NCI-H82 (cell line): ENCODE data around the gene TNFRSF8.
A peak's percentile ranks its signal among the peaks of the same experiment; 100 is the strongest.
"Not testable (repeated sequence)": the region's sequence is repeated elsewhere in the genome, so short reads cannot be mapped to it uniquely, and the experiment has no call there.

Experiments
- DNase-seq: peaks from one replicate; lab custom pipeline; 2025; lab: John Stamatoyannopoulos, UW

The TNFRSF8 gene

DNA sequence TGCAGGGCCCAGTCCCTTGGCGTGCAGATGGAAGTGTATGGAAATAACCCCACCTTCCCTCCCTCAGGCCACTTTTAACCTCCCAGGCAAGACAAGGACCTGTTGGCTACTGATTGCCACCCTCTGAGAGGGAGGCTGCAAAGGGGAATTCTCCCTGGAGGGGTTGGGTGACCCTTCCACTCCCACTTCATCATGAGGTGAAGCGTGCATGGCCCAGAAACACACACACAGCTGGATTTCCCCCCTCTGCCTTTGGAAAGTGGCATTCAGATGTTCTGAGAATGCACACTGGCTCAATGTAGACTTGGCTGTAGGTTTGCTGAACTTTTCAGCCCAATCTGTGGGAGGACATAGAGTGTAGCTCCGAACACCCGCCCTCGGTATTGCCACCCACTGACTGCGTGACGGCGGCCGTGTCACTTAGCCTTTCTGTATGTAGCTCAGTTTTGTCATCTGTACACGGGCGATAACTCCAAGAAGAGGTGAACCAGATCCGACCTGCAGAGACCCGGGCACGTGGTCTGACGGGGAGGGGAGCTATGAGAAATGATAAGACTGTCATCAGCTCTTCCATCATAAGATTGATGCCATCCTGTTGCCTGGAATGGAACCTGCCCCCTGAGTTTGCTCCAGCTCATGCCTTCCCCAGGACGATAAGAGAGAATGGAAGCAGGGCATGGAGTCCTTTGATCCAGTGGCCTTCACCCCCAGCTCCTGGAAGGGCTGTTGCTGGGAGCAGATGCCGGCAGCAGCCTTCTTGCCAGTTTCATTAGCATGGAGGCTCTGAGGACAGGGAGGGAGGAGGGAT is 24.5 kb upstream of the TNFRSF8 start:
- no peak for DNase-seq

DNA sequence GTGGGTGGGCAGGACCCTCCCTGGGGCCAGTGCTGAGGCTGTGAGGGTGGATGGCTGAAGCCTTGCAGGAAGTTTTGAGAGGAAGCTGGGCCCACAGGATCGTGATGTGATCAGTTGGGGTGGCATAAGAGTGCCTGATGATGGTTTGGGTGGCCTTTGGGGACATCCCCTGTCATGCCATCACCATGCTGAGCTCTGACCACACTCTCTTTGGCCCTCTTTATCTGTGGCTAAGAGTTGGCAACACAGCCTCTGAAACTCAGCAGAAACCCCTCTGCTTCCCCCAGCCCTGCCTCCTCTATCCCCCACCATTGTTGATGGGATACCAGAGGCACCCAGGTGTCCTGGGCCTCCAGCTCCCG is 24.0 kb upstream of the TNFRSF8 start:
- DNase-seq: no peak

DNA sequence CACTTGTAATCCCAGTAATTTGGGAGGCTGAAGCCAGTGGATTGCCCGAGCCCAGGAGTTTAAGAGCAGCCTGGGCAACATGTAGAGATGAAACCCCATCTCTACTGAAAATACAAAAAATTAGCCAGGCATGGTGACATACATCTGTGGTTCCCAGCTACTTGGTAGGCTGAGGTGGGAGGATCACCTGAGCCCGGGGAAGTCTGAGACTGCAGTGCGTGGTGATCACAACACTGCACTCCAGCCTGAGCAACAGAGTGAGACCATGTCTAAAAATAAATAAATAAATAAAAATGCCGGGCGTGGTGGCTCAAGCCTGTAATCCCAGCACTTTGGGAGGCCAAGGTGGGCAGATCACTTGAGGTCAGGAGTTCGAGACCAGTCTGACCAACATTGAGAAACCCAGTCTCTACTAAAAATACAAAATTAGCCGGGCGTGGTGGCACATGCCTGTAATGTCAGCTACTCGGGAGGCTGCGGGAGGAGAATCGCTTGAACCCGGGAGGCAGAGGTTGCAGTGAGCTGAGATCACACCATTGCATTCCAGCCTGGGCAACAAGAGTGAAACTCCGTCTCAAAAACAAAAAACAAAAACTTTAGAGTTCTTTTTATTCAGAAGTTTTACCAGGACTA is 23.2 kb upstream of the TNFRSF8 start:
- DNase-seq: not testable (repeated sequence)

DNA sequence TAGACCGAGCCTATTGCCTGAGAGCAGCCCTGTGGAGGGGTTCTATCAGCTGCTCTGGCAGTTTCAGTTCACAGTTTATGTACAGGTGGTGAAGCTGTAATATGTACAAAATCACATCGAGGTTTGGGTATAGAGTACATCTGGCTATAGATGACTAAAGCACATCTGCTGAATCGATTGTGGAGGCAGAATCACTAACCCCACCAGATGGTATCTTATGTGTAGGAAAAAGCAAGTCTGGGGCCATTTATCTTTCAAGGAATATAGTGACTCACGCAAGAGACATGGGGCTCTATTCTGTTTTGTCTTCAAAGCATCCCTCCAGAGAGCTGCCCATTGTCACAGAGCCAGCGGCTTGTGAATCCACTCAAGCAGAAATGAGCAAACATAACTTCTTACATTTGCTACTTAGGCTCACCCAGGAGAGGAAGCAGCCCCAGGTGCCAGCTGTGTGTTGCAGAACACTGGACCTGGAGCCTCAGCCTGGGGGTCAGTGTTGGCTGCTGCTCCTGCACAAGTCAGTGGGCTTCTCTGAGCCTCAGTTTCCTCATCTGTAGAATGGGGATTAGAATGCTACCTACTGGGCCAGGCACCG is 22.5 kb upstream of the TNFRSF8 start:
- DNase-seq: peak; percentile 24

DNA sequence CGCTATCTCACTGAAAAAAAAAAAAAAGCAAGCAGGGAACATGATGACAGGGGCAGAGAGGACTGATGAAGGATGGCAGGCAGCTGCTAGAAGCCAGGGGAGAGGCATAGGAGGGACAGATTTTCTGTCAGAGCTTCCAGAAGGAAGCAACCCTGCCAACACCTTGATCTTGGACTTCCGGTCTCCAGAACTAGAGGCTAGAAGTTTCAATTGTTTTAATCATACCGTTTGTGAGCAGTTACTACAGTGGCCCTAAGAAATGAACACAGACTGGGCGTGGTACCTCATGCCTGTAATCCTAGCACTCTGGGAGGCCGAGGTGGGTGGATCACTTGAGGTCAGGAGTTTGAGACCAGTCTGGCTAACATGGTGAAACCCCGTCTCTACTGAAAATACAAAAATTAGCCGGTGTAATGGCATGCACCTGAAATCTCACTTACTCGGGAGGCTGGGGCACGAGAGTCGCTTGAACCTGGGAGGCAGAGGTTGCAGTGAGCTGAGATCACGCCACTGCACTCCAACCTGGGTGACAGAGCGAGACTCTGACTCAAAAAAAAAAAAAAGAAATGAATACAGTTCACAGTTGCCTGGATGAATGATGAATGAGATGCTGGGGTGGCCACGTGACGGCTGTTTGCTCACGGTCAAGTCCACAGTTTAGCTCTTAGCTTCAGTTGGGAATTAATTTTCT is 18.8 kb upstream of the TNFRSF8 start:
- not testable (repeated sequence) for DNase-seq

DNA sequence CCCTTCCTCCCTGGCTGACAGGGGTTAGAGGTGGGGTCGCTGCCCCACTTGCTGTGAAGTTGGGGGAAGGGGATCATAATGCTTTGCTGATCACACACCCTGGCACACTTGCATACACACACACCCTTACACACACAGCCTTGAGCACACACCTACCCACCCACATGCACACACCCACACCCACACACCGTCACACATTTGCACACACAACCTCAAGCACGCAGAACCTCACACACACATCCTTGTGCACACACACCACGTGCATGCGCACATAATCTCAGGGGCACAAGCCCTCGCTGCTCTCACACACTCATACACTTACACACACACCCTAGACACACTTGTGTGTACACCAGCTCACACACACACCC is 16.4 kb upstream of the TNFRSF8 start:
- no peak for DNase-seq

DNA sequence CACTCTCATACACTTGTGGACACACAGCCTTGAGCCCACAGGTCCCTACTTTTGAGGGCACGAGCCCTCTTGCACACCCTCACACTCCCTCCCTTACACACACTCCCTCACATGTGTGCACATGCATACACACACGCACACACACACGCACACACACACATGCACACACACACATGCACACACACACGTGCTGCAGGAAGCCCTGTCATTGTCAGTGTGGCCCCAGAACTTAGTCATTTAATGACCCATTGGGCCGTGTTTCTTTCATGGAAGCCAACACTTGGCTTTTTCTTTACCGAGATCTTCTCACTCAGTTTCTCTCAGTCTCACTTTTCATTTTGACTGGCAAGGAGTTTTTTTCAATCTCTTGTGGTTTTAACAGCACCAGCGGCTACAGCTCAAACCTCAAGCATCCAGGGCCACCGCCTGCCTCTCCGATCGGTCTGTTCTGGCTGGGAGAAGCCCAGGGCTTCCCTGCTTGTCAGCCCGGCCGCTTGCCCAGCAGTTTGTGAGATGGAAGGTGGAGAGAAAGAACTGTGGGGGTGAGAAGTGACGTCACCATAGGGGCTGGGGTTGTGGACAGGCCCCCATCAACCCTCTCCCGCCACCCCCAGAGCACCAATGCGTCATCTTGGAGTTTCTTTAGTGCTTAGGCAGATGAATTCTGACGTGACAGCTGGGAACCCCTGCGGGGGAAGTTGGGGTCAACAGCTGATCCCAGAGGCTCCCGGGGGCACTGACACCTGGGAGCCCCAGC is 15.8 kb upstream of the TNFRSF8 start:
- DNase-seq: no peak

DNA sequence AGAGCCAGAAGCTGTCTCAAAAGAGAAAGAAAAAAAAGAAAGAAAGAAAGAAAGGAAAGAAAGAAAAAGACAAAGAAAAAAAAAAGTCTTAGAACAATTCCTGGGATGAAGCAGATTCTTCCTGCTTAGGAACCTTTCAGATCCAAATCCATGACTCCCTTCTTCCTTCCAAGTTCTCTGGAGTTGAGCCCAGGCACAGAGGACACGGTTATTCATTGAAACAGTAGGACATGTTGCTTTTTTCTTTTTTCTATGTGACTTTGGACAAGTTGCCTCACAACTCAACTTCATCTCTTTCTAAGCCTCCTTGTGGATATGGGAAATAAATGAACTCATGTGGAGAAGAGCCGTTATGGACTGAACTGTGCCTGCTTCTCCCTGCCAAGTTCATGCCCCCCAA is 14.7 kb upstream of the TNFRSF8 start:
- no peak for DNase-seq

DNA sequence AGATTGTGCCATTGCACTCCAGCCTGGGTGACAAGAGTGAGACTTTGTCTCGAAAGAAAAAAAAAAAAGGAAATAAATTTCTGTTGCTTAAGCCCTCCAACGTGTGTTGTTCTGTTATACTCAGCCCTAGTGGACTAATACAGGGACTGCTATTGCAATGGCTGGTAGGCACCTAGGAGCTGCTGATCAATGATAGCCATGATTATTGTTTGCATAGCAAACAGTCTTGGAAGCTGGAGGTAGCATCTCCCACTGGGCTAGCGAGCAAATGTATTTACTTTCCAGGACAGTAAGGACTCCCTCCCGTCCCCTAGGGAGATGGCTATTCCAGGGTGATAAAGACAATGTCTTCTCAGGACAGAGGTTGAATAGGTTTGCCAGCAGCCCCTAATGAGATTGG is 13.5 kb upstream of the TNFRSF8 start:
- peak; percentile 38 for DNase-seq

DNA sequence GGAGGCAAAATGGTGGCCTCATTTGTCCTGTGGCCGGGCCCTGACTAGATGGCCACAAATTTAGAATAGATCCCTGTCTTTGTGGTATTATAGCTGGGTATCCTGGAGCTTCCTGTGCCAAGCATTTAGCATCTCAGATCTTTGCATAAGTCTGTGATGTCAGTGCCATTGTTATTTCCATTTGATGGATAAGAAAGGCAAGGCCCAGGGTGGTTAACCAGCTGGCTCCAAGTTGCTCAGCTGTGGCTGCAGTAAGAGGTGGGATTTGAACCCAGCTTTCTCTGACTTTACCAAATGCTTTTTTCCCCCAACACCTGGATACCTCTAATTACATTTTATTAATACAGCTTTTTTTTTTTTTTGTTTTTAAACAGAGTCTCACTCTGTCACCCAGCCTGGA is 11.7 kb upstream of the TNFRSF8 start:
- no peak for DNase-seq

DNA sequence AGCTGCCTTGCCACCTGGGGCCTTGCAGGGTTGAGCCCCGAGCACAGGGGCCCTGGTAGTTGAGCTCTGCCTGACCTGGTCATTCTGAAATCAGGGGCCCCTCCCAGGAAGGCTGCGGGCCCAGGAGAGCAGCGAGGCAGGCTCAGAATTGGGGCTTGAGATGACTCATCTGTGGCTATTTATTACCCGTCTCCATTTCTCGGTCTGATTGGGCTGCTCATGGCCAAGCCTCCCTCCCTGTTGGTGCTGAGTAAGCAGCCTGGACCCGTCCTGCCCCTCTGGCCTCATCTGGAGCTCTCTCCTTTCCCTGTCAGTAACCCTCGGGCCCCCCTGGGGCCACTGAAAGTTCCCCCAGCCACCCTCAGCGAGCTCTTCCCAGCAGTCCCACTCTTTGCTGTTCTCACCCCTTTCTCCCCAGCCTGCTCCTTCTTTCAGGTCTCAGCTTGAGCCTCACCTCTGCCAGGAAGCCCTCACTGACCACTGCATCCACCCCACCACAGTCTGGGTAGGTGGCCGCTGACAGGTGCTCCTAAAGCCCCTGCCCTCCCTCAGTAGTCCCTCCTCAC is 11.0 kb upstream of the TNFRSF8 start:
- DNase-seq: no peak

DNA sequence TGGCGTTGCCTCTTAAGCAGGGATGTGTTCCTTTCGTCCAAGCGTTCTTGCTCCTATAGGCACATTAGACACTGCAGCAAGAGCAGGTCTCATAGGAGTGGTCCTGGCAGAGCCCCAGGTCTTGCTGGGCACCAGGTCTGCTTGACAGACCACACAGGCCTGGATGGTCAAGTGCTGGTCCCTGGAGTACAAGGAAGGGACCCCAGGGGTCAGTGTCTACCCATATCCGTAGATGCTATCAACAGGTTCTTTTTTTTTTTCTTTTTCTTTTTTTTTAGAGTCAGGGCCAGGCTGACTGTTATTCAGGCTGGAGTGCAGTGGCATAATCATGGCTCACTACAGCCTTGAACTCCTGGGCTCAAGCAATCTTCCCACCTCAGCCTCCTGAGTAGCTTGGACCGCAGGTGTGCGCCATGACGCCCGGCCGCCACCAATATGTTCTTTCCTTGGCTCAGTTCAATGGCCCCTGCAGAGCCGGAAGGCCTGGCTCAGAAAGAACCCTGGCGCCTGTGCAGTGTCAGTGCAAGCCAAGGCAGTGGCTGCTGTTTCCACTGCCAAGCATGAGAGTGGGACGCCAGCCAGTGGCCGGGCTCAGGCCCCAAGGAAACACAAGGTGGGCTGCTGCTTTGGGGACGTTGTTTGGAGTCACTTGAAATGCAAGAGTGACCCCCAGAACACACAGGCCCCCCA is 10.0 kb upstream of the TNFRSF8 start:
- no peak for DNase-seq

DNA sequence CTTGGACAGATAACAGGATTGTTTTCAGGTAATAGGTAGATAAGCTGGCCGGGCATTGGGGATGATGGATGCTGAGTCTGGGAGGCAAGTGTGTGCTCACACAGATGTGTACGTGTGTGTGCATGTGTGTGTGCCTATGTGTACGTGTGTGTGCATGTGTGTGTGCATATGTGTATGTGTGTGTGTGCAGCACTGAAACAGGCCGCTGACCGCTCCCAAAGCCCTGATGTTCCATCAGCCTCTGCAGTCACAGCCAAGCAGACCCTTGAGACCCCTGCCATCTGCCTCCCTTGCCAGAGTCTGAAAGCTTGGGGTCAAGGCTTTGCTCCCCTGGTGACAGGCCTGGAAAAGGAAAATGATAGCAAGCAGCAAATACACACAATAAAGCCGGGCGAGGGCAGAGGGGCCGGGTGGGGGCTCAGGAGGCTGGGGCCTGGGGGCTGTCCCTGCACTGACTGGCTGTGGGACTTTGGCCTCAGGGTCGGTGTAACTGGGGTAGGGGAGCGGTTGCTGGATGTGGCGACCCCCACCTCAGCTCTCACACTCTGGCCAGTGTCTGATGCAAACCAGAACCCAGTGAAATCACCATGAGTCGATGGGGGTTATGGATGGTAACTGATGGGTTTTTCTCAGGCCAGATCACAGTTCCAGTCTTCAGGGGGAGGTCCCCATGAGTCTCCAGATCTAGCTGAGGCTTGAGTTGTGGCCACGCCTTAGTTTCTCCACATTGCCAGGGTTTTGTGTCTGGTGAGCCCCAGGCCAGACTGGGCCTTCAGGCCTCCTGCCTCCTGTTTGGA is 9.2 kb upstream of the TNFRSF8 start:
- no peak for DNase-seq

DNA sequence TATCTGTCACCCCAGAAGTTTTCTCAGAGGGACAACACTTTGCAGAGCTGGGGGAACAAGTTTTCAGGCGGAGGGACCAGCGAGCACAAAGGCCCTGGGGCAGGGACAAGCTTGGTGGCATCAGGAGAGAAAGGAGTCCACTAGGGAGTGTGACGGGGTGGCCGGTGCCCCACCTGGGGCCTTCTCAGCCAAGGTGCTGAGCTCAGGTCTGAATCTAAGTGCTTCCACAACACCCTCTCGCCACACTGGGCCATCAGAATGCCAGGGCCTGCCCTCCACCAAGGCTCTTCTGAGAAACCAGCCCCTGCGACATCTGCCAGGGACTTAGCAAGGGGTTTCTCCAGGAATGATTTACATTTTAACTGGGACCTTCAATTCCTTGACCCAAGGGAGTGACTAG is 7.8 kb upstream of the TNFRSF8 start:
- DNase-seq: no peak

DNA sequence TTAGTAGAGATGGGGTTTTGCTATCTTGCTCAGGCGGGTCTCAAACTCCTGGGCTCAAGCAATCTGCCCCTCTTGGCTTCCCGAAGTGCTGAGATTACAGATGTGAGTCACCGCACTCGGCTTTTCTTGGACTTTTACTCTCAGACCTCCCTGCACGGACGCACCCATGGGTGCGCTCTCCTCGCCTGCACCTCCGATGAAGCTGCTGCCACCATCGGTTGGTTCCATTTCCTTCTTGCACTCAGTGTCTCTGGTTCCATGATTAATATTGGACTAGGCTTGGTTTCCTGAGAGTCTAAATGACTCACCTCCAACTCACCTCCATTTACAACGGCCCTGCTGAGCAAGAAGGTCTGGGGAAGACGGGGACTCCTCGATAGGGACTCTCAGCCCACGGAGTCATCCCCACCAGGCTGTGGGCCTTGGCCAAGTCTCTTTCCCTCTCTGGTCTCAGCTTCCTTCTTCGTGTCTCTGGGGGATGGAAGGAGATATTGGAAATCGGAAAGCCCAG is 6.7 kb upstream of the TNFRSF8 start:
- no peak for DNase-seq

DNA sequence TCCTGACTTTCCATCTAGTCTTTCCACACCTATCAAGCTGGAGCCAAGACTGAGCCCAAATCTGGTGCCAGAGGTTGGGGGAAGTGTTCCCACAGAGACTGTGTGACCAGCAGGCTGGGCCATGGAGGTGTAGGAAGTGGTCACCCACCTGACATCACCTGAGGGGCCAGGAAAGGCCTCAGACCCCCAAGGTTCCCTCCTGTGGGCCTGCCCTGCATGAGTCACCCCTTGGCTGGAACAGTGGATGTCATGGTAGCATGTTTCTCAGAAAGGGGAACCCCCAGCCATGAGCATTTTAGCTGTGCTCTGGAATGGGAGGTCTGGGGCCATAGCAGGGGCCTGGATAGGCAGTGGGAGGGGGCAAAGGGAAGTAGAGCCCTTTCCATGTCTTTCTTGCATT is 5.7 kb upstream of the TNFRSF8 start:
- DNase-seq: no peak

DNA sequence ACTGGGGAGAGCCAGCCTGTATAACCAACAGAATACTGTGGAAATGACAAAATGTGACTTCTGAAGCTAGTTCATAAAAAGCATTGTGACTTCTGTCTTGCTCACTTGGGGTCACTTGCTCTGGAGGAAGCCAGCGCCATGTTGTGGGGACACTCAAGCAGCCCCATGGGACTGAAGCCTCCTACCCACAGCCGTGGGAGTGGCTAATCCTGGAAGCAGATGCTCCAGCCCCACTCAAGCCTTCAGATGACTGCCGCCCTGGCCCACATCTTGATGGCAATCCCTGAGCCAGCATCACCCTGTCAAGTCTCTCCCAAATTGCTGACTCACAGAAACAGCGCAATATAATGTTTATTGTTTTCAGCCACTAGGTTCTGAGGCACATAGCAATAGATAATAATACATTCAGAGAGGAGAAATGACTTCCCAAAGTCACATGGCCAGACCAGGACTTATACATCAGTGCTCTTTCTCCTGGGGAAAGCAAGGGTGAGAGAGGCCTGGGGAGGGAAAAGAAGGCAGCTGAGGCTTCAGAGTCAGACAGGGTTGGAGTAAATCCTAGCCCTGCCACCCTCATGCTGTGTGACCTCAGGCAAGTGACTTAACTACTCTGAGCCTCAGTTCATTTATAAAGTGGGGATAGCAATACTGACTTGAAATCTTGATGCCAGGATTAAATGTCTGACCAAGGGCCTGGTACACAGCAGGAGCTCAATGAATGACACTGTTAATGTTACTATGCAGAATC is 5.0 kb upstream of the TNFRSF8 start:
- no peak for DNase-seq

DNA sequence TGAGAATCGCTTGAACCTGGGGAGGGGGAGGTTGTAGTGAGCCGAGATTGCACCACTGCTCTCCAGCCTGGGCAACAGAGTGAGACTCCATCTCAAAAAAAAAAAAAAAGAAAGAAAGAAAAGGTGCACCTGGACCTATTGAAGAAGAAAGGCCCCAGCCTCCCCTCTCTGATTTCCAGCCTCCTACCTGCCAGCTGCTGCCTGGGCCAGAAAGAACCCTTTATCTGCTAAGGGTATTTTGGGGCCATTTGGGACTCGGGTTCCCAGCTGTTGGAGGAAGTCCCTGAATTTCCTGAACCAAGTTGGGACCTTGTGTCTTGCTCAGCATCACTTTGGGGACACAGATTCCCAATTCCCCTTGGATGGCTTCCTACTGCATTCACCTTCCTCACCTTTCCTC is 3.9 kb upstream of the TNFRSF8 start:
- no peak for DNase-seq

DNA sequence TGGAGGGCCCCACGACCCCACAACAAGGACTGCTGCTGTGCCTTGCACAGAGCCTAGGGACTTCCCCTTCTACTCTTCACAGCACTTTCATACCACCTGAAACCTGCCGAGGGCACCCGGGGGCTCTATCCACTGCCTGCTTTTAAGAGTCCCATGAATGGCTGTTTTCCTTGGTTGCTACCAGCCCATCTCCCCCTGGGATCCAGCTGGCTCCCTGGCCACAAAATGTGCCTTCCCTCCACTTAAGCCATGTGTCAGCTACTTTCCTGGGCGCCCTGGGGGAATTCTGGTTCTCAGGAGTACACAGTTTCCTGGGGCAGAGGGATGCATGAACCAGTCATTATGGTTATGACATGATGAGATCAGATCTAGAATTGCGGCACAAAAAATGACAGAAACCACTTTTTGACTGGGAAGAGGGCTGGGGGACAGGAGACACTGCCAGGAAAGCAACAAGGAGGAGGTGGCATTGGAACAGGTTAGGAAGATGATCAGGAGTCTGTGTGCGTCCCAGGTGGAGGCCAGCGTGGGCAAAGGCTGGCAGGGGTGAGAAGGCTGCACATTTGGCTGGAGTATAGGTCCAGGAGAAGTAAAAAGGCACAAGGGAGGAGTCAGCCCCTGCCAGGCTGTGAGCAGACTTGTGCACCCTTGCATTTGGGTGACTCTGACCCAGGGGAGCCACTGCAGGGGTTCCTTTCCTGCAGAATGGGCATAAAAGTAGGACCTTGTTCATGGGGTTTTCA is 3.2 kb upstream of the TNFRSF8 start:
- no peak for DNase-seq
